ENCODE results near the gene FAM234B.
"Not testable (repeated sequence)": the region's sequence is repeated elsewhere in the genome, so short reads cannot be mapped to it uniquely, and the experiment has no call there.

Gene FAM234B

DNA sequence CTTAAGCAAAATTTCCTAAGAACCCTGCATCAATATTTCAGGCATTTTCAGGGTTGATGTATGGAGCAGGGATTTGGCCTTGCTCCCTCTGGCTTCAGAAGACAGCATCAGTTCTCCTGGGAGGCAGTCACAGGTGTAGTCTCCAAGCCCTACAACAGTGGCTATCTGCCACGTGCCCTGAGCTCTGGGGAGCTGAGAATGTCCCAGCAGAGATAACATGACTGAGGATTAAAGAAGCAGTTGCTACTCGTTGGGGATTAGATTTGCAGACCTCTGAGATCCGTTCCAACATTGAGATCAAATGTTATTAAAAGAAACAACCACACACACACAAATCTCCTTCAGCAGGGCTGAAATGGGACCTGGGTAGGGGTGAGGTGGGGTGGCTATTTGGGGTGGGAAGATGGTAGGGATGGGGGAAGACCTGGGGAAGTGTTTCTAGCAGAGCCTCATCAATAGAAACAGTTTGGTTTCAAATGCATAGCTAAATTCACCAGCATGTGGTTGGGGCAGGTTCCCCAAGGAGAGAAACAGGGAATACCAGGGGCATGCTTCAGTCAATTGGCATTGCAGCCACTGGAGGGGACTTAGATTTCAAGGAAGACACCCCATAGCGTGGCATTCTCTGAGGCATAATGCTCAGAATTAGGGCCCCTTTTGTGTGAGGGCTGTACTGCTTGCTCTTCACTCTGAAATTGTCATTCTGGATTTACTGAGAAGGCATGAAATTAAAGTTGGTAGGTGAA, 15.2 kb upstream of the FAM234B start:
- no peak overlapping the region for H3K4me2 ChIP-seq
- no peak overlapping the region for H2AFZ ChIP-seq (ENCODE audit: low read depth)
- no peaks in the 10 kb centered on the region for H3K4me1 ChIP-seq (ENCODE audit: low read depth, poor library complexity, severe bottlenecking)
- no peak overlapping the region for H3K27ac ChIP-seq
- H3K4me3 ChIP-seq (IDR thresholded peaks at IDR 0.05; ENCODE audit: insufficient read depth, low read depth, low read length), result no peak overlapping the region
- no peaks in the 10 kb centered on the region for H4K20me1 ChIP-seq (ENCODE audit: insufficient read depth)
- no peaks in the 10 kb centered on the region for H3K36me3 ChIP-seq (ENCODE audit: insufficient read depth)
- TF ChIP-seq CTCF (conservative IDR thresholded peaks at IDR 0.05; ENCODE audit: low read depth, low read length), result no peak
- no peak overlapping the region for H3K9ac ChIP-seq
- H3K27me3 ChIP-seq (ENCODE audit: insufficient read depth, low read depth), result no peaks in the 10 kb centered on the region
- H3K79me2 ChIP-seq (ENCODE audit: insufficient read depth, low read depth), result no peaks in the 10 kb centered on the region

DNA sequence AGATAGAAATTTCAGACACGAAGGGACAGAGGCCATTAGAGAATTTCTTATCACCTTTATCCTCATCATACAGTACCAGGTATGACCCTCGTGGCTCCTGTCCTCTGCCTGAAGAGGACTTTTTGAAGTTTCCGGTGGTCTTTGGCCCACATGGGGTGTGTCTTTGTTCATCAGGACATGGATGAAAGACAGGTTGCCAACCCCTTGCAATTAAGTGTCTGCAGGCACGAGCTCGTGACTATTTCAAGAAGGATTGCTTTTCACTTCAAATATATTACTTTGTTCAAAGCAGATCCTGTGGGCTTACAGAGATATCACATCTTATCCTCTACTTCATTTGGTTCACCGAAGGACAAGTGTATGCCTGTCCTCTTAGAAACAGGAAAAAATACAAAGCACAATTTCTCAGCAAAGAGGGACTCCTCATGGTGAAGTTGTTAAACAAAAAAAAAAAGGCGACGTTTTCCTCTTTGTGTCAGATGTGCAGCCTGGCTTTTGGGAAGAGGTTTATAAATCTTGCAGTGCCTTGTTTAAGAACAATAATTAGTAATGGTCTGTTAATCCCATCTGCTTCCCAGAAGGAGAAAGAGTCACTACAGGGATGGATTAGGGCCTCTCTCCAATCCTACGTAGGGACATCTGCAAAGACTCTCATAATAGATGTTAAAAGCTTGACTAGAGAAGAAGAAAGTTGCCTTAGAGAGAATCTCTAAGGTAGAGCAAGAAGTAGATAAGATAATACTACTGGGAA, 13.5 kb upstream of the FAM234B start:
- H3K36me3 ChIP-seq (ENCODE audit: insufficient read depth), result no peaks in the 10 kb centered on the region
- H3K9ac ChIP-seq, result no peak overlapping the region
- no peak overlapping the region for H3K4me3 ChIP-seq (IDR thresholded peaks at IDR 0.05; ENCODE audit: insufficient read depth, low read depth, low read length)
- no peaks in the 10 kb centered on the region for H3K79me2 ChIP-seq (ENCODE audit: insufficient read depth, low read depth)
- no peak overlapping the region for H3K27ac ChIP-seq
- no peaks in the 10 kb centered on the region for H3K4me1 ChIP-seq (ENCODE audit: low read depth, poor library complexity, severe bottlenecking)
- no peak overlapping the region for H3K4me2 ChIP-seq
- H3K27me3 ChIP-seq (ENCODE audit: insufficient read depth, low read depth), result no peaks in the 10 kb centered on the region
- no peak overlapping the region for H2AFZ ChIP-seq (ENCODE audit: low read depth)
- no peaks in the 10 kb centered on the region for H4K20me1 ChIP-seq (ENCODE audit: insufficient read depth)
- no peak for TF ChIP-seq CTCF (conservative IDR thresholded peaks at IDR 0.05; ENCODE audit: low read depth, low read length)

- no peak overlapping the region for H3K4me3 ChIP-seq (IDR thresholded peaks at IDR 0.05; ENCODE audit: insufficient read depth, low read depth, low read length)
- no peak for TF ChIP-seq CTCF (conservative IDR thresholded peaks at IDR 0.05; ENCODE audit: low read depth, low read length)
- H3K79me2 ChIP-seq (ENCODE audit: insufficient read depth, low read depth), result no peaks in the 10 kb centered on the region
- no peak overlapping the region for H2AFZ ChIP-seq (ENCODE audit: low read depth)
- no peak overlapping the region for H3K4me2 ChIP-seq
- H3K4me1 ChIP-seq (ENCODE audit: low read depth, poor library complexity, severe bottlenecking), result no peaks in the 10 kb centered on the region
- H3K27me3 ChIP-seq (ENCODE audit: insufficient read depth, low read depth), result no peaks in the 10 kb centered on the region
- H3K9ac ChIP-seq, result no peak overlapping the region
- H3K36me3 ChIP-seq (ENCODE audit: insufficient read depth), result no peaks in the 10 kb centered on the region
- H4K20me1 ChIP-seq (ENCODE audit: insufficient read depth), result no peaks in the 10 kb centered on the region
- H3K27ac ChIP-seq, result no peak overlapping the region
Observed at GRCh38 chr12:13032164-13032563, 12.0 kb upstream of the FAM234B start.

DNA sequence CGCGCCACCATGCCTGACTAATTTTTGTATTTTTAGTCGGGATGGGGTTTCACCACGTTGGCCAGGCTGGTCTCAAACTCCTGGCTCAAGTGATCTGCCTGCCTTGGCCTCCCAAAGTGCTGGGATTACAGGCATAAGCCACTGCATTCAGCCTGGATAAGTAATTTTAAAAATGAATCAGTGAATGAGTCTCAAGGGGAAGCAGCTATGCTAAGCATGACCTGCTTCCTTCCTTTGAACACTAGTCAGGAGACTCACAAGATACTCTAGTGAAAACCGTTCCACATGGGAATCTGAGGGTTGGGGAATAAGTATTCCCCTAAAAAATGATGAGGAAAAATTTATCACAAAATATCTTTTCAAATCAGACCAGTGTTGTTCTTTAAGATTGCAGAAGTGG, 10.7 kb upstream of the FAM234B start:
- Histone ChIP-seq H2AFZ (ENCODE audit: low read depth) (no peak overlapping the region), H3K4me1 (ENCODE audit: low read depth, poor library complexity, severe bottlenecking) (no peaks in the 10 kb centered on the region), H4K20me1 (ENCODE audit: insufficient read depth) (no peaks in the 10 kb centered on the region), H3K27ac (no peak overlapping the region), H3K27me3 (ENCODE audit: insufficient read depth, low read depth) (no peaks in the 10 kb centered on the region), H3K9ac (no peak overlapping the region), H3K4me3 (IDR thresholded peaks at IDR 0.05; ENCODE audit: insufficient read depth, low read depth, low read length) (no peak overlapping the region), H3K36me3 (ENCODE audit: insufficient read depth) (no peaks in the 10 kb centered on the region), H3K4me2 (no peak overlapping the region), H3K79me2 (ENCODE audit: insufficient read depth, low read depth) (no peaks in the 10 kb centered on the region)
- TF ChIP-seq CTCF (conservative IDR thresholded peaks at IDR 0.05; ENCODE audit: low read depth, low read length), result no peak

- H3K4me3 ChIP-seq (IDR thresholded peaks at IDR 0.05; ENCODE audit: insufficient read depth, low read depth, low read length); H3K36me3 ChIP-seq (ENCODE audit: insufficient read depth); H3K4me1 ChIP-seq (ENCODE audit: low read depth, poor library complexity, severe bottlenecking); H3K4me2 ChIP-seq; H3K79me2 ChIP-seq (ENCODE audit: insufficient read depth, low read depth); H4K20me1 ChIP-seq (ENCODE audit: insufficient read depth); H3K27ac ChIP-seq; H2AFZ ChIP-seq (ENCODE audit: low read depth); H3K27me3 ChIP-seq (ENCODE audit: insufficient read depth, low read depth); H3K9ac ChIP-seq: not testable (repeated sequence)
Observed at GRCh38 chr12:13035335-13035734, 8.8 kb upstream of the FAM234B start.
